HG03135 (cell line): ENCODE results near the gene SERPINE2.

ENCODE experiments used
- ATAC-seq: cut with Tn5 transposase; IDR thresholded peaks from one replicate; pipeline ENCODE4 v1.9.1; 2021; ENCODE audit warnings: mild to moderate bottlenecking, moderate library complexity; ENCODE audit not compliant: unreplicated experiment

SERPINE2 gene

GRCh38 chr2:224039080-224039769 is at the start of gene SERPINE2:
SERPINE2 (minus strand) TSS chr2:224039286; CDS start chr2:224001900, 37,386 bp downstream.
- peak; percentile 59 for ATAC-seq

GRCh38 chr2:224086226-224086914 is 47.3 kb upstream of the SERPINE2 start:
- ATAC-seq = no peak

- ATAC-seq = no peak
Measured at GRCh38 chr2:224085811-224086210, 46.7 kb upstream of the SERPINE2 start.

- ATAC-seq = no peak
Measured at GRCh38 chr2:224085246-224085645, 46.2 kb upstream of the SERPINE2 start.

GRCh38 chr2:224084266-224084892 is 45.3 kb upstream of the SERPINE2 start:
- ATAC-seq = no peak

- ATAC-seq = no peak
Measured at GRCh38 chr2:224083638-224084037, 44.6 kb upstream of the SERPINE2 start.

- no peak for ATAC-seq
Measured at GRCh38 chr2:224078656-224079055, 39.6 kb upstream of the SERPINE2 start.

- no peak for ATAC-seq
Measured at GRCh38 chr2:224077773-224078507, 38.9 kb upstream of the SERPINE2 start.

GRCh38 chr2:224075588-224075987 is 36.5 kb upstream of the SERPINE2 start:
- ATAC-seq = no peak

GRCh38 chr2:224073676-224074075 is 34.6 kb upstream of the SERPINE2 start:
- ATAC-seq = no peak

GRCh38 chr2:224072541-224073188 is 33.6 kb upstream of the SERPINE2 start:
- ATAC-seq = no peak

- ATAC-seq = no peak
Measured at GRCh38 chr2:224069172-224069571, 30.1 kb upstream of the SERPINE2 start.

GRCh38 chr2:224063298-224063648 is 24.2 kb upstream of the SERPINE2 start:
- peak; percentile 44 for ATAC-seq

GRCh38 chr2:224062481-224063297 is 23.6 kb upstream of the SERPINE2 start:
- ATAC-seq = peak; percentile 64

- ATAC-seq = no peak
Measured at GRCh38 chr2:224060783-224061482, 21.8 kb upstream of the SERPINE2 start.

GRCh38 chr2:224059178-224059577 is 20.1 kb upstream of the SERPINE2 start:
- ATAC-seq = no peak

GRCh38 chr2:224058048-224058775 is 19.1 kb upstream of the SERPINE2 start:
- ATAC-seq = no peak

- ATAC-seq = no peak
Measured at GRCh38 chr2:224056889-224057288, 17.8 kb upstream of the SERPINE2 start.

- ATAC-seq = no peak
Measured at GRCh38 chr2:224055101-224055500, 16.0 kb upstream of the SERPINE2 start.
